HepG2 (cell line): ENCODE data around the gene RAB27B. TPM values are rescaled to one million over a fixed set of nuclear protein-coding genes. Genes with fewer than 3 reads are reported as not detected.
"Not testable (repeated sequence)": the region's sequence is repeated elsewhere in the genome, so short reads cannot be mapped to it uniquely, and the experiment has no call there.

Experiments
- ATAC-seq: fragments of 200-7000 bp; cut with Tn5 transposase; 3 replicates; pipeline ENCODE4 v1.9.1; 2020; ENCODE audit warnings: mild to moderate bottlenecking, moderate library complexity
- BruUV-seq: library from RNA; stranded (reverse); fragments of 400-500 nt; replicated peaks from 2 replicates; lab custom pipeline; 2021; lab: Mats Ljungman, UMichigan
- CTCF ChIA-PET: fragments of 300-600 bp; formaldehyde crosslinking; extraction: SDS; loops from one replicate; lab custom pipeline; 2021; ENCODE audit warnings: low total read pairs, inconsistent platforms, low intra/inter-chr PET ratio; lab: Yijun Ruan, JAX
- POLR2A ChIA-PET: fragments of 350-600 bp; sonication (Branson Sonifier 250); formaldehyde crosslinking; loops from one replicate; lab custom pipeline; 2020; ENCODE audit warnings: antibody characterized with exemption, inconsistent platforms; lab: Yijun Ruan, JAX
- DNase-seq: peaks from one replicate; pipeline ENCODE4 v3.0.0-alpha.2; 2015; ENCODE audit warnings: low spot score
- FAIRE-seq: peaks from 3 replicates; lab custom pipeline; 2011; peaks lifted over from hg19 to GRCh38; lab: Jason Lieb, UNC
- H2AFZ ChIP-seq: one replicate; pipeline ENCODE4 v1.6.1; 2011; ENCODE audit warnings: low read length, inconsistent platforms
- H3K27ac ChIP-seq: fragments of 300-600 bp; 3 replicates; pipeline ENCODE4 v1.8.0; 2011; ENCODE audit warnings: mixed run types, mild to moderate bottlenecking, mixed read lengths, low read length, inconsistent platforms; ENCODE audit not compliant: insufficient read depth; ENCODE audit errors: extremely low read length
- H3K27me3 ChIP-seq, 2 experiments: fragments of 200-600 bp in 1 of 2; 2 replicates in 1 of 2; 3 replicates in 1 of 2; pipeline versions ENCODE4 v1.6.0 to v1.8.0; 2011; ENCODE audit warnings: low read length in 2 of 2, mild to moderate bottlenecking in 2 of 2, moderate library complexity in 2 of 2, inconsistent platforms in 1 of 2; ENCODE audit not compliant: insufficient read depth in 2 of 2, control insufficient read depth in 1 of 2
- H3K36me3 ChIP-seq, 2 experiments: fragments of 200-600 bp in 1 of 2; replicated peaks in 1 of 2; 2 replicates in 1 of 2; 3 replicates in 1 of 2; pipeline versions ENCODE4 v1.5.1 to v1.8.0; 2011; ENCODE audit warnings: low read length in 2 of 2, inconsistent platforms in 1 of 2; ENCODE audit not compliant: insufficient read depth in 2 of 2, control insufficient read depth in 1 of 2
- H3K4me1 ChIP-seq: 2 replicates; pipeline ENCODE4 v1.5.1; 2012; ENCODE audit warnings: low read length, inconsistent platforms; ENCODE audit not compliant: insufficient read depth
- H3K4me2 ChIP-seq: 2 replicates; pipeline ENCODE4 v1.6.0; 2011; ENCODE audit warnings: low read depth, low read length, inconsistent platforms
- H3K4me3 ChIP-seq, 3 experiments: fragments of 200-600 bp in 1 of 3; sonication (generic), shearing (Covaris generic) in 1 of 3; replicated peaks in 1 of 3; 2 replicates each; pipeline ENCODE4 v1.5.1; 2011 to 2016; ENCODE audit warnings: low read length in 3 of 3, inconsistent platforms in 2 of 3, low read depth in 2 of 3, mild to moderate bottlenecking in 2 of 3, control low read depth in 1 of 3, mixed read lengths in 1 of 3; ENCODE audit not compliant: insufficient read depth in 1 of 3
- H3K79me2 ChIP-seq: one replicate; pipeline ENCODE4 v1.6.1; 2011; ENCODE audit warnings: low read length, inconsistent platforms; ENCODE audit not compliant: insufficient read depth
- H3K9ac ChIP-seq: 2 replicates; pipeline ENCODE4 v1.6.0; 2011; ENCODE audit warnings: mild to moderate bottlenecking, low read depth, low read length, inconsistent platforms; ENCODE audit not compliant: insufficient read depth
- H3K9me3 ChIP-seq: 2 replicates; pipeline ENCODE4 v1.5.1; 2012; ENCODE audit warnings: mild to moderate bottlenecking, low read length
- H4K20me1 ChIP-seq: 2 replicates; pipeline ENCODE4 v1.6.0; 2011; ENCODE audit warnings: inconsistent platforms, mild to moderate bottlenecking, low read length, moderate library complexity; ENCODE audit not compliant: insufficient read depth
- MLLT10 ChIP-seq: sonication (generic); formaldehyde crosslinking; IDR thresholded peaks from 2 replicates; pipeline ENCODE4 v1.4.0; 2020; ENCODE audit warnings: missing genetic modification reagents
- PTBP1 ChIP-seq: fragments of 200-400 bp; formaldehyde crosslinking; IDR thresholded peaks from 2 replicates; pipeline ENCODE4 v1.6.1; 2018; ENCODE audit warnings: low read length, low read depth; ENCODE audit not compliant: poor library complexity, severe bottlenecking
- WGBS: methylation state at CpG from one replicate; pipeline ENCODE4 v1.1.6; 2017; ENCODE audit warnings: low lambda C conversion rate; 5-methylcytosine and 5-hydroxymethylcytosine counted together
- in situ Hi-C: cut with HindIII; loops from 2 replicates; pipeline ENCODE4 v1.10.0; 2017; ENCODE audit warnings: low pct_unique_long_range_greater_than_20kb; ENCODE audit not compliant: extremely low pct_ligation_motif_present
- intact Hi-C: fragments of 100-400 bp; cut with micrococcal nuclease; formaldehyde crosslinking; loops from one replicate; pipeline ENCODE4 v1.10.0; 2022; ENCODE audit not compliant: unreplicated experiment
- polyA plus RNA-seq, 8 experiments: library from polyadenylated mRNA; depleted of rRNA in 3 of 8; stranded (reverse) in 7 of 8; unstranded in 1 of 8; fragments of >200 nt; fragmentation: Illumina TruSeq in 4 of 8; extraction: Trizol in 4 of 8; gene quantifications; 2 replicates each; pipeline versions ENCODE4 v1.2.1 to v1.2.3, GENCODE V29; 2011 to 2016; ENCODE audit warnings: low read depth in 4 of 8, missing spikeins in 1 of 8, mixed read lengths in 1 of 8; ENCODE audit not compliant: insufficient read depth in 1 of 8
- total RNA-seq, 5 experiments: library from RNA; depleted of rRNA; stranded (reverse); fragments of >200 nt; fragmentation: Illumina TruSeq; extraction: Trizol; gene quantifications; 2 replicates each; pipeline ENCODE4 v1.2.3, GENCODE V29; 2016; ENCODE audit warnings: low read depth in 1 of 5
- TF ChIP-seq, protein P1 (sequence below): sonication (generic); formaldehyde crosslinking; IDR thresholded peaks from 2 replicates; pipeline ENCODE4 v1.8.0; 2022; ENCODE audit warnings: missing genetic modification reagents, mild to moderate bottlenecking, moderate library complexity, borderline replicate concordance
- TF ChIP-seq, protein P2 (sequence below), 2 experiments: IDR thresholded peaks; 2 replicates each; pipeline ENCODE4 v1.6.1; 2011 to 2012; ENCODE audit warnings: low read length in 2 of 2, borderline replicate concordance in 1 of 2, low read depth in 1 of 2, mild to moderate bottlenecking in 1 of 2, moderate library complexity in 1 of 2

RAB27B gene
- total and polyA plus RNA-seq, 2 of the 13 experiments (the other 11 are each of a cell fraction or from before 2014, with no cell fraction given) = not detected

DNA sequence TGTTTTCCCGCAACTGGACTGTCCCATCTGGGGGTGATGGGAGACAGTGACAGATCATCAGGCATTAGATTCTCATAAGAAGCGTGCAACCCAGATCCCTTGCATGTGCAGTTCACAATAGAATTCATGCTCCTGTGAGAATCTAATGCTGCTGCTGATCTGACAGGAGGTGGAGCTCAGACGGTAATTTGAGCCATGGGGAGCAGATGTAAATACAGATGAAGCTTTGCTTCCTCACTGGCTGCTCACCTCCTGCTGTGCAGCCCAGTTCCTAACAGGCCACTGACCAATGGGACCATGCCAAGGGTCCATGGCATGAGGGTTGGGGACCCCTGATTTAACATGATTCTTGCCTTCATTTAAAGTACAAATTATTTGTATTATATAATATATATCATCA is 26.8 kb downstream of the RAB27B start:
- H3K4me2 ChIP-seq, FAIRE-seq, POLR2A ChIA-PET, in situ Hi-C loops, H3K9ac ChIP-seq, intact Hi-C loops, H3K4me3 ChIP-seq, H3K36me3 ChIP-seq, CTCF ChIA-PET, H3K27me3 ChIP-seq, H3K4me1 ChIP-seq, H4K20me1 ChIP-seq, H3K79me2 ChIP-seq, ATAC-seq, H2AFZ ChIP-seq, DNase-seq, H3K9me3 ChIP-seq, BruUV-seq, H3K27ac ChIP-seq: not testable (repeated sequence)
- WGBS = 50% methylated on average over 3 of the region's 3 CpGs

DNA sequence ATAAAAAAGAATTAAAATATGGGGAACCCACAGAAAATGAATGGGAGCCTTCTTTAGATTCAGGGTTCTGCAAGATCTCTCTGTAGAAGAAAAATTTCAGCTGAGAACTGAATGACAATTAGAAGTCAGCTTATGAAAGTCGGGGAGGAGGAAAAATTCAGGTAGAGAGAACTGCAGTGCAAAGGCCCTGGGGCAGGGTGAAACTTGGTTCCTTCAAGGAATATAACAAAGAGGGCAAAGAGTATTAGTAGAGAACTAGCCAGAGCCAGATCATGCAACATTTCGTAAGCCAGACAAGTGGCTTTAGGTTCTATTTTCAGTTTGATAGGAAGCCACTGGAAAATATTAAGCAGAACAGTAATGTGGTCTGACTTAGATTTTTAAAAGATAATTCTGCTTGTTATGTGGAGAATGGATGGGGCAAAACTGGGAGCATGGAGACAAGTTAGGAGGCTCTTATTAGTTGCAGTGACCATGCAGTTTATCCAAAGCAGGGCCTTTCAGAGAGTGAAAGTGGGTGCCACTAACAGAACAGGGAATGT is 27.9 kb downstream of the RAB27B start:
- ChIA-PET POLR2A (no interaction called here), CTCF (no interaction called here)
- H3K36me3 ChIP-seq = no peaks in the 10 kb centered on the region
- in situ Hi-C loops = no loop called here
- peaks cover 0 to 3% of the 10 kb centered on the region in 2 experiments; a peak in 1 of 5 replicates for H3K27me3 ChIP-seq
- H4K20me1 ChIP-seq = no peaks in the 10 kb centered on the region
- no peak overlapping the region for H3K9ac ChIP-seq
- no peak overlapping the region for H3K4me2 ChIP-seq
- WGBS = 10% methylated on average over 2 of the region's 2 CpGs
- FAIRE-seq (no peak), DNase-seq (no peak), ATAC-seq (no peak)
- H3K9me3 ChIP-seq = no peaks in the 10 kb centered on the region
- H3K27ac ChIP-seq = no peak overlapping the region
- H3K79me2 ChIP-seq = no peaks in the 10 kb centered on the region
- BruUV-seq = no TSS peak
- H3K4me1 ChIP-seq = no peaks in the 10 kb centered on the region
- no peak overlapping the region for H3K4me3 ChIP-seq
- H2AFZ ChIP-seq = no peak overlapping the region
- intact Hi-C loops = no loop called here
- TF ChIP-seq MLLT10 (CRISPR knock-in tag) (no peak), PTBP1 (no peak)
- TF ChIP-seq, protein P1, sequence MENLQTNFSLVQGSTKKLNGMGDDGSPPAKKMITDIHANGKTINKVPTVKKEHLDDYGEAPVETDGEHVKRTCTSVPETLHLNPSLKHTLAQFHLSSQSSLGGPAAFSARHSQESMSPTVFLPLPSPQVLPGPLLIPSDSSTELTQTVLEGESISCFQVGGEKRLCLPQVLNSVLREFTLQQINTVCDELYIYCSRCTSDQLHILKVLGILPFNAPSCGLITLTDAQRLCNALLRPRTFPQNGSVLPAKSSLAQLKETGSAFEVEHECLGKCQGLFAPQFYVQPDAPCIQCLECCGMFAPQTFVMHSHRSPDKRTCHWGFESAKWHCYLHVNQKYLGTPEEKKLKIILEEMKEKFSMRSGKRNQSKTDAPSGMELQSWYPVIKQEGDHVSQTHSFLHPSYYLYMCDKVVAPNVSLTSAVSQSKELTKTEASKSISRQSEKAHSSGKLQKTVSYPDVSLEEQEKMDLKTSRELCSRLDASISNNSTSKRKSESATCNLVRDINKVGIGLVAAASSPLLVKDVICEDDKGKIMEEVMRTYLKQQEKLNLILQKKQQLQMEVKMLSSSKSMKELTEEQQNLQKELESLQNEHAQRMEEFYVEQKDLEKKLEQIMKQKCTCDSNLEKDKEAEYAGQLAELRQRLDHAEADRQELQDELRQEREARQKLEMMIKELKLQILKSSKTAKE = no peak
- TF ChIP-seq, protein P2, sequence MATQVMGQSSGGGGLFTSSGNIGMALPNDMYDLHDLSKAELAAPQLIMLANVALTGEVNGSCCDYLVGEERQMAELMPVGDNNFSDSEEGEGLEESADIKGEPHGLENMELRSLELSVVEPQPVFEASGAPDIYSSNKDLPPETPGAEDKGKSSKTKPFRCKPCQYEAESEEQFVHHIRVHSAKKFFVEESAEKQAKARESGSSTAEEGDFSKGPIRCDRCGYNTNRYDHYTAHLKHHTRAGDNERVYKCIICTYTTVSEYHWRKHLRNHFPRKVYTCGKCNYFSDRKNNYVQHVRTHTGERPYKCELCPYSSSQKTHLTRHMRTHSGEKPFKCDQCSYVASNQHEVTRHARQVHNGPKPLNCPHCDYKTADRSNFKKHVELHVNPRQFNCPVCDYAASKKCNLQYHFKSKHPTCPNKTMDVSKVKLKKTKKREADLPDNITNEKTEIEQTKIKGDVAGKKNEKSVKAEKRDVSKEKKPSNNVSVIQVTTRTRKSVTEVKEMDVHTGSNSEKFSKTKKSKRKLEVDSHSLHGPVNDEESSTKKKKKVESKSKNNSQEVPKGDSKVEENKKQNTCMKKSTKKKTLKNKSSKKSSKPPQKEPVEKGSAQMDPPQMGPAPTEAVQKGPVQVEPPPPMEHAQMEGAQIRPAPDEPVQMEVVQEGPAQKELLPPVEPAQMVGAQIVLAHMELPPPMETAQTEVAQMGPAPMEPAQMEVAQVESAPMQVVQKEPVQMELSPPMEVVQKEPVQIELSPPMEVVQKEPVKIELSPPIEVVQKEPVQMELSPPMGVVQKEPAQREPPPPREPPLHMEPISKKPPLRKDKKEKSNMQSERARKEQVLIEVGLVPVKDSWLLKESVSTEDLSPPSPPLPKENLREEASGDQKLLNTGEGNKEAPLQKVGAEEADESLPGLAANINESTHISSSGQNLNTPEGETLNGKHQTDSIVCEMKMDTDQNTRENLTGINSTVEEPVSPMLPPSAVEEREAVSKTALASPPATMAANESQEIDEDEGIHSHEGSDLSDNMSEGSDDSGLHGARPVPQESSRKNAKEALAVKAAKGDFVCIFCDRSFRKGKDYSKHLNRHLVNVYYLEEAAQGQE (IDR thresholded peaks at IDR 0.05; ENCODE audit: borderline replicate concordance in 1 of 2, low read depth in 1 of 2, low read length in 2 of 2) = no peak
